Naive B cell (primary cell): ENCODE data around the gene ZBTB21. TPM values are rescaled to one million over a fixed set of nuclear protein-coding genes. Genes with fewer than 3 reads are reported as not detected.
"Not testable (repeated sequence)": the region's sequence is repeated elsewhere in the genome, so short reads cannot be mapped to it uniquely, and the experiment has no call there.

Experiments used
- ATAC-seq, 2 donors: fragments of 150-1000 bp; cut with Tn5 transposase; 2 replicates each; pipeline ENCODE4 v1.10.0; 2021; ENCODE audit warnings: low read depth in 2 of 2, mild to moderate bottlenecking in 2 of 2, moderate library complexity in 2 of 2
- DNase-seq: peaks from one replicate; pipeline ENCODE4 v3.0.0; 2022
- H3K27ac Mint-ChIP-seq, 6 donors: one replicate each; pipeline ENCODE4 v1.8.0; 2020 to 2022; ENCODE audit warnings: mild to moderate bottlenecking in 6 of 6, mixed read lengths in 6 of 6, moderate library complexity in 5 of 6, inconsistent platforms in 2 of 6
- H3K27me3 Mint-ChIP-seq, 3 donors: one replicate each; pipeline ENCODE4 v1.8.0; 2021 to 2022; ENCODE audit warnings: mixed read lengths in 3 of 3, mild to moderate bottlenecking in 1 of 3
- H3K36me3 Mint-ChIP-seq, 2 donors: one replicate each; pipeline ENCODE4 v1.8.0; 2020 to 2022; ENCODE audit warnings: mixed read lengths in 2 of 2, inconsistent platforms in 1 of 2, mild to moderate bottlenecking in 1 of 2
- H3K4me1 Mint-ChIP-seq, 3 donors: one replicate each; pipeline ENCODE4 v1.8.0; 2020 to 2022; ENCODE audit warnings: mixed read lengths in 3 of 3, inconsistent platforms in 1 of 3, mild to moderate bottlenecking in 1 of 3, moderate library complexity in 1 of 3
- H3K4me3 Mint-ChIP-seq, 8 donors: one replicate each; pipeline ENCODE4 v1.8.0; 2020 to 2022; ENCODE audit warnings: mild to moderate bottlenecking in 8 of 8, mixed read lengths in 8 of 8, moderate library complexity in 8 of 8, inconsistent platforms in 2 of 8
- H3K9me3 Mint-ChIP-seq, 7 donors: one replicate each; pipeline ENCODE4 v1.8.0; 2020 to 2022; ENCODE audit warnings: mixed read lengths in 7 of 7, mild to moderate bottlenecking in 5 of 7, inconsistent platforms in 2 of 7, moderate library complexity in 1 of 7
- polyA plus RNA-seq, 6 donors: library from polyadenylated mRNA; unstranded; fragments of 300-500 nt; fragmentation: Illumina TruSeq; gene quantifications; one replicate each; pipeline ENCODE4 v1.2.3, GENCODE V29; 2021; ENCODE audit warnings: low read depth in 6 of 6

The ZBTB21 gene
- polyA plus RNA-seq, 6 donors from 2014 or later, result 4.9 to 17.1 (median 13.3) TPM

DNA sequence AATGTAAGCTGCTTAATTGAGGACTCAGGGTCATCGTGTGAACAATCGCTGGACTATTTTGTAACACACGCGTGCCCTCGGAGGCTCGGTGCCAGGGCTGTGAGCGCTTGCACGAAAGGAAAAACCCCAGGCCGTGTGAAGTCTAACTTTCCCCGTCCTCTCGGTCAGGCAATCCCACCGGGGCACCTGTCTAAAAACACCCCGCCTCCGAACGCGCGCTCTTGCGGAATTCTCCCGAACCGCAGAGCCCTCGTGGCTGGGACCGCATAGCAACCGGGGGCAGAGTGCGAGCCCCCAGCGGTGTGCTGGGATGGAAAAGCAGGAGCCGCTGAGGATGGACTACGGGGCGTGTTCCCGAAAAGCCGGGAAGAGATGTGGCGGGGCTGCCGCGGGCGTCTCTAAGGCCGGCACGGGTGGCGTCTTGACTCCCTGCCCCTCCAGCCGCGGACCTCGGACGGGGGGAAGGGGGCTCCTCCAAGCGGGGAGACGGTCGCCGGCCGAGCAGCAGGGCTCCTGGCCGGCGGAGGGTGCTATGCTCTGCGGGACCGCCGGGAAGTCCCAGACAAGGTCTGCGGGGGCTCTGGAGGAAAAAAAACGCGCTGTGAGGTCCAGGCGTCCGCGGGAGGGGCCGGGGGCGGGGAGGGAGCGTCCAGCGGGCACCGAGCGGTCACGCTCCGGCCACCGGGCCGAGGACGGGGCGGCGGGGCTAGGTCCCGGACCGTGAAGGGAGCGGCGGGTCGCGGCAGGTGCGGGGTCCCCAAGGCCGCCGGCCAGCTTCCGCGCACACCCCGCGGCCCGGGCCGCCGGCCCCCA lies 936 bp downstream of the ZBTB21 start:
- Mint-ChIP-seq H3K4me3 (peak overlapping the region; percentile 82 to 100 (median 90)), H3K36me3 (no peaks in the 10 kb centered on the region), H3K27ac (peak overlapping the region; percentile 76 to 97 (median 94)), H3K4me1 (peaks cover 27 to 36% (median 27%) of the 10 kb centered on the region in 3 donors), H3K27me3 (peaks cover 0 to 5% (median 0%) of the 10 kb centered on the region in 3 donors), H3K9me3 (peaks cover 0 to 3% (median 0%) of the 10 kb centered on the region in 7 donors)
- DNase-seq, result peak; percentile 44
- ATAC-seq, result peak; percentile 19 to 28

- ATAC-seq (no peak), DNase-seq (no peak)
- peaks cover 0 to 3% (median 0%) of the 10 kb centered on the region in 7 donors for H3K9me3 Mint-ChIP-seq
- peak overlapping the region in 4 of 6 donors; percentile 1 to 42 (median 14) for H3K27ac Mint-ChIP-seq
- peaks cover 0 to 2% of the 10 kb centered on the region in 2 donors for H3K36me3 Mint-ChIP-seq
- peaks cover 0 to 5% (median 0%) of the 10 kb centered on the region in 3 donors for H3K27me3 Mint-ChIP-seq
- H3K4me1 Mint-ChIP-seq, result peaks cover 30 to 36% (median 33%) of the 10 kb centered on the region in 3 donors
- peak overlapping the region in 4 of 8 donors; percentile 10 to 93 (median 40) for H3K4me3 Mint-ChIP-seq
These were observed 2.7 kb downstream of the ZBTB21 start for GRCh38 chr21:42007356-42007940.

DNA sequence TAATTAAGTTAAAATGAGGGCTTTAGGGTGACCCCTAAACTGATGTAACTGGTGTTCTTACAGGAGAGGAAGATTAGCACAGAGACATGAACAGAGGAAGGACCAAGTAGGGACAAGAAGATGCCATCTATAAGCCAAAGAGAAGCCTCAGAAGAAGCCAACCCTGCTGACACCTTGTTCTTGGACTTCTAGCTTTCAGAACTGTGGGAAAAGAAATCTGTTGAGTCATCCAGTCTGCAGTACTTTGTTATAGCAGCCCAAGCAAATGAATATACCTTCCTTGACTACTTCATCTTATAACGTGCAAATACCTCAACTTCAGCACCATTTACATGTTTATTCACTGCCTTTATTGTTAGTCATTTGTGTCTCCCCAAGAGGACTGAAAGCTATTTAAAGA lies 3.4 kb downstream of the ZBTB21 start:
- peak overlapping the region in 1 of 6 donors; percentile 0 for H3K27ac Mint-ChIP-seq
- H3K27me3 Mint-ChIP-seq, result peaks cover 0 to 5% (median 0%) of the 10 kb centered on the region in 3 donors
- H3K4me1 Mint-ChIP-seq, result peaks cover 32 to 34% (median 34%) of the 10 kb centered on the region in 3 donors
- H3K9me3 Mint-ChIP-seq, result peaks cover 0 to 3% (median 0%) of the 10 kb centered on the region in 7 donors
- DNase-seq (no peak), ATAC-seq (no peak)
- H3K4me3 Mint-ChIP-seq, result peak overlapping the region in 1 of 8 donors; percentile 60
- peaks cover 4% of the 10 kb centered on the region in 2 donors for H3K36me3 Mint-ChIP-seq

GRCh38 chr21:42004406-42005199 lies 5.6 kb downstream of the ZBTB21 start:
- Mint-ChIP-seq H3K27me3 (no peaks in the 10 kb centered on the region), H3K9me3 (no peaks in the 10 kb centered on the region), H3K27ac (no peak overlapping the region), H3K36me3 (peaks cover 20% of the 10 kb centered on the region in 2 donors), H3K4me1 (peaks cover 30 to 39% (median 36%) of the 10 kb centered on the region in 3 donors), H3K4me3 (peak overlapping the region in 1 of 8 donors; percentile 5)
- ATAC-seq (no peak), DNase-seq (no peak)

- H3K27ac Mint-ChIP-seq, result no peak overlapping the region
- no peak overlapping the region for H3K4me3 Mint-ChIP-seq
- no peak for DNase-seq
- no peak for ATAC-seq
- peaks cover 23 to 30% of the 10 kb centered on the region in 2 donors for H3K36me3 Mint-ChIP-seq
- no peaks in the 10 kb centered on the region for H3K9me3 Mint-ChIP-seq
- H3K27me3 Mint-ChIP-seq, result no peaks in the 10 kb centered on the region
- H3K4me1 Mint-ChIP-seq, result peaks cover 25 to 40% (median 33%) of the 10 kb centered on the region in 3 donors
These were observed 7.1 kb downstream of the ZBTB21 start for GRCh38 chr21:42003051-42003461.

GRCh38 chr21:42002421-42002958 lies 7.7 kb downstream of the ZBTB21 start:
- ATAC-seq, result no peak
- H3K27me3 Mint-ChIP-seq, result no peaks in the 10 kb centered on the region
- H3K27ac Mint-ChIP-seq, result no peak overlapping the region
- no peak for DNase-seq
- H3K4me3 Mint-ChIP-seq, result no peak overlapping the region
- peaks cover 23 to 30% of the 10 kb centered on the region in 2 donors for H3K36me3 Mint-ChIP-seq
- no peaks in the 10 kb centered on the region for H3K9me3 Mint-ChIP-seq
- peaks cover 19 to 35% (median 29%) of the 10 kb centered on the region in 3 donors for H3K4me1 Mint-ChIP-seq

GRCh38 chr21:42001781-42002180 lies 8.4 kb downstream of the ZBTB21 start:
- peaks cover 16 to 32% (median 24%) of the 10 kb centered on the region in 3 donors for H3K4me1 Mint-ChIP-seq
- ATAC-seq (no peak), DNase-seq (no peak)
- no peak overlapping the region for H3K4me3 Mint-ChIP-seq
- H3K9me3 Mint-ChIP-seq, result peaks cover 0 to 2% (median 0%) of the 10 kb centered on the region in 7 donors
- peak overlapping the region in 1 of 6 donors; percentile 6 for H3K27ac Mint-ChIP-seq
- H3K27me3 Mint-ChIP-seq, result no peaks in the 10 kb centered on the region
- H3K36me3 Mint-ChIP-seq, result peaks cover 24 to 33% of the 10 kb centered on the region in 2 donors

GRCh38 chr21:42000908-42001307 lies 9.3 kb downstream of the ZBTB21 start:
- H3K36me3 Mint-ChIP-seq, result peaks cover 32 to 42% of the 10 kb centered on the region in 2 donors
- no peak overlapping the region for H3K4me3 Mint-ChIP-seq
- peaks cover 0 to 6% (median 0%) of the 10 kb centered on the region in 7 donors for H3K9me3 Mint-ChIP-seq
- peaks cover 21 to 28% (median 24%) of the 10 kb centered on the region in 3 donors for H3K4me1 Mint-ChIP-seq
- H3K27me3 Mint-ChIP-seq, result no peaks in the 10 kb centered on the region
- no peak for ATAC-seq
- DNase-seq, result no peak
- H3K27ac Mint-ChIP-seq, result peak overlapping the region in 1 of 6 donors; percentile 10

- Mint-ChIP-seq H3K4me3 (no peak overlapping the region), H3K27me3 (no peaks in the 10 kb centered on the region), H3K9me3 (peaks cover 0 to 13% (median 7%) of the 10 kb centered on the region in 7 donors), H3K4me1 (peaks cover 12 to 23% (median 17%) of the 10 kb centered on the region in 3 donors), H3K36me3 (peaks cover 56 to 59% of the 10 kb centered on the region in 2 donors), H3K27ac (no peak overlapping the region)
- DNase-seq (no peak), ATAC-seq (no peak)
These were observed 12.5 kb downstream of the ZBTB21 start for GRCh38 chr21:41997657-41998056.

GRCh38 chr21:41995577-41995976 lies 14.6 kb downstream of the ZBTB21 start:
- no peak for ATAC-seq
- no peak for DNase-seq
- no peaks in the 10 kb centered on the region for H3K27me3 Mint-ChIP-seq
- no peak overlapping the region for H3K27ac Mint-ChIP-seq
- H3K9me3 Mint-ChIP-seq, result peaks cover 0 to 13% (median 7%) of the 10 kb centered on the region in 7 donors
- H3K4me1 Mint-ChIP-seq, result peaks cover 8 to 16% (median 11%) of the 10 kb centered on the region in 3 donors
- peaks cover 49 to 58% of the 10 kb centered on the region in 2 donors for H3K36me3 Mint-ChIP-seq
- no peak overlapping the region for H3K4me3 Mint-ChIP-seq

DNA sequence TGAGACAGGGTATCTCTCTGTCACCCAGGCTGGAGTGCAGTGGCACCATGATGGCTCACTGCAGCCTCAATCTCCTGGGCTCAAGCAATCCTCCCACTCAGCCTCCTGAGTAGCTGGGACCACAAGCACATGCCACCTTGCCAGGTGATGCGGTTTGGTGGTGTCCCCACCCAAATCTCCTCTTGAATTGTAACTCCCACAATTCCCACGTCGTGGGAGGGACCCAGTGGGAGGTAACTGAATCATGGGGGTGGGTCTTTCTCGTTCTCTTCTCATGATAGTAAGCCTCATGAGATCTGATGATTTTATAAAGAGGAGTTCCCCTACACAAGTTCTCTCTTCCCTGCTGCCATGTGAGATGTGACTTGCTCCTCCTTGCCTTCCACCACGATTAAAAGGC lies 15.5 kb downstream of the ZBTB21 start:
- Mint-ChIP-seq H3K27ac (peak overlapping the region in 2 of 6 donors; percentile 42 to 80), H3K36me3 (peaks cover 44 to 52% of the 10 kb centered on the region in 2 donors), H3K9me3 (peaks cover 0 to 13% (median 7%) of the 10 kb centered on the region in 7 donors), H3K4me1 (peaks cover 8 to 13% (median 8%) of the 10 kb centered on the region in 3 donors)
- ATAC-seq, H3K27me3 Mint-ChIP-seq, H3K4me3 Mint-ChIP-seq, DNase-seq: not testable (repeated sequence)

- Mint-ChIP-seq H3K9me3 (peaks cover 0 to 13% (median 7%) of the 10 kb centered on the region in 7 donors), H3K4me1 (peaks cover 7 to 8% (median 8%) of the 10 kb centered on the region in 3 donors), H3K36me3 (peaks cover 44 to 48% of the 10 kb centered on the region in 2 donors), H3K27me3 (no peaks in the 10 kb centered on the region), H3K27ac (no peak overlapping the region), H3K4me3 (no peak overlapping the region)
- DNase-seq (no peak), ATAC-seq (no peak)
These were observed 16.4 kb downstream of the ZBTB21 start for GRCh38 chr21:41993744-41994143.
